IPS-18c (cell line): ENCODE data around the gene MYO1B.

Source experiments
- H3K4me3 ChIP-seq: 2 replicates; pipeline ENCODE4 v1.7.0; 2013; ENCODE audit warnings: low read depth, mild to moderate bottlenecking, low read length, moderate library complexity; ENCODE audit not compliant: insufficient read depth
- H3K9me3 ChIP-seq: one replicate; pipeline ENCODE4 v1.6.1; 2013; ENCODE audit warnings: mild to moderate bottlenecking, low read length, moderate library complexity; ENCODE audit not compliant: control insufficient read depth, insufficient read depth

MYO1B gene

DNA sequence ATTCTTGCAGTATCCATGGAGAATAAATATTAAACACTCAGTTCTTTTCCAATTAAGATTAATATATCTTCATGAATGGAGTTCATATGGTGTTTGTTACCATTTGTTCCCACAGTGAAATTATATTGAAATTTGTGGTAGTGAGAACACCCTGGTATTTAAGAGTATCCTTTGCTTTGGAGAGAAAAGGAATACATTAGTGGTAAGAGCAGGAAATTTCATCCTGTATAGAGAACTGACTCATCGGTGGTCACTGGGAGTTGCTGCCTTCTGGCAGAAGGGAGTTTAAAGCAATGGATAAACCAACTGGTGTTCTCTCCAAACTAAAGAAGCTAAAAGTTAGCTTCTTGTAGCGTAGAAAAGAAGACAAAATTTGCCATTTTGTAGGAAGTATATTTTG, 107.3 kb downstream of the MYO1B start:
- no peaks in the 10 kb centered on the region for H3K9me3 ChIP-seq
- no peak overlapping the region for H3K4me3 ChIP-seq

DNA sequence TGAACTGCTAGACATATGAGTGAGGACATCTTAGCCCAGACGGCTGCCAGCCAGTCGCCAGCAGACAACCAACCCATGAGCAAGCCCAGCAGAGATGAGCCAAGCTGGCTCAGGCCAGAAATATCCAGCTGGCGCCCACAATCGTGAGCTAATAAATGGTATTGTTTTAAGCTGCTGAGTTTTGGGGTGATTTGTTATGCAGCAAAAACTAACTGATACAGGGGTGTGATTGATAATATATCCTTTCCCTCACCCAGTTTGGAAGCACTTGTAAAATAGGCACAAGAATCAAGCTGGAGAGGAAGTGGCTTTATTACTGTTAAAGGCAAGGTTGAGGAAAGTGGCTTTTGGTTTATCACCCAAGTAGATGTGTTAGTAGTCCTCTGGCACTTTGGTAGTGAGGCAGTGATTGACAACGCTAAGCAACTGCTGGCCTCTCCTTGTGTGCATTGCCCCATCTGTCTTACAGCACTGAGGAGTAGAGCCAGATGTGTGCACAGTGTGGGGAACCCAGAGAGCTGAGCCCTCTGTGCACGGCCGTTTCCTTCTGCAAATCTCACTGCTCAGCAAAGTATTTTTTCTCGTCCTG, 110.1 kb downstream of the MYO1B start:
- H3K4me3 ChIP-seq: no peak overlapping the region

DNA sequence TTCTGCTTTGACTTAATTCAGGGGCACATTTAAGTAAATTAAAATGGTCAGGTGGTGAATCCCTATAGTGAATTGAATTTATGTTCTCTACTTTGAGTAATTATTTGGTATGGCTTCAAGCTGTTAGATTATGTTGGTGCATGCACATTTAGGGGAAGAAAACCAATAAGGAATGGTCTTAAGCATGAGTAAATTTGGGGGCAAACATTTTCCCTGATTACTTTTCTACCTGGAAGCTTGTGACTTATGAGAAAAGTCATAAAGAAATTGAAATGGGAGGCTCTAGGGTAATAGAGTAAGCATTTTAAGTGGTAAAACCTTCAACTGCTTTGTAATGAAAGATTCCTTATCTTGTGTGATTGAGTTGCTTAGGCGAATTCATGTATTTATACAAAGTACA, 112.5 kb downstream of the MYO1B start:
- no peaks in the 10 kb centered on the region for H3K9me3 ChIP-seq
- no peak overlapping the region for H3K4me3 ChIP-seq

More for the DNA sequence above, 110.1 kb downstream of the MYO1B start:
- H3K9me3 ChIP-seq: no peaks in the 10 kb centered on the region

DNA sequence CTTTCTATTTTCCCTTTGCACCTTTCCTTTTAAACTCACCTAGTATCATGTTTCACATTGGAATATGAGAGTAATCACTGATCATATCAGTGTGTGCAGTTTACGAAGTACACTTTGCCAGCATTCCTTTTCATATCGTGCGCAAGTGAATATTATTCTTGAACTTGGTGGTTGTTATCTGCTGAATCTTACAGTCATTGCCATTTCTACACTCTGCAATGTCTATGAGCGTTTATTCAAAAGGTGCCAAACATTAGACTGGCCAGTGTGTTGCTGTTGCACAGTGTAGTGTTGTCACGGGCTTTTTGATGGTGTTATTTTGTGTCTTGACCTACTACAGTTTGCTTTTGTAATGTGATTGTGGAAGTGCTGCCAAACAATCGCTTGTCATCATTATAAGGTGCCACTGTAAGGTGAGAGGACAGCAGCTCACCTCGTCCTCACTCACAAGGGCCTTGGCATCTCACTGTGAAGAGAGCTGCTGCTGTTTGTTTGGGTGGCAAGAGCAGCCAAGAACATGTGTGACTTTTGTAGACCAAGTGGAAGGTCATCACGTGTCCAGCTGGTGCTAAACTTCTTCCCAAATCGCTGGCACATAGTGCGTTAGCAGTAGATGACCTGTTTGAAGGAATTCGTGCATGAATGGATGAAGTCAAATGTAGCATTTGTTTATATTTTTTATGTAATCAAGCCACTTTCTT, 113.3 kb downstream of the MYO1B start:
- no peaks in the 10 kb centered on the region for H3K9me3 ChIP-seq
- H3K4me3 ChIP-seq: no peak overlapping the region

DNA sequence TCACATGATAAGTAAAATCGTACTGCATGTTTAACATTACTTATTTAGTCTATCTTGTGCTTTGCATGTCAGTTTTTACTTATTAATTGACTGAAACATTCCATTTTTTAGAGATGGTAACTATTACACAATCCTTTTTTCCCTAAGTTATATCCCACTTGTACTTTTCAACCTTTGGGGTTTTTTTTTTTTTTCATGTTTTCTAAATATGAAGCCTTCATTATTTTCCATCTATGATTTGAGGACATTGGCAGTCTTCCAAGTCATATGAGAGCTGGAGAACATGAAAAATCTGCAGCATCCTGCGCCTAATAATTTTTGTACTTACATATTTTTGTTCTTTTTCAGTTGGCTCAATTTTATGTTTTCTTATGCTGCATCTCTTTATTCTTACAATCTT, 113.9 kb downstream of the MYO1B start:
- Histone ChIP-seq H3K9me3 (no peaks in the 10 kb centered on the region), H3K4me3 (no peak overlapping the region)

DNA sequence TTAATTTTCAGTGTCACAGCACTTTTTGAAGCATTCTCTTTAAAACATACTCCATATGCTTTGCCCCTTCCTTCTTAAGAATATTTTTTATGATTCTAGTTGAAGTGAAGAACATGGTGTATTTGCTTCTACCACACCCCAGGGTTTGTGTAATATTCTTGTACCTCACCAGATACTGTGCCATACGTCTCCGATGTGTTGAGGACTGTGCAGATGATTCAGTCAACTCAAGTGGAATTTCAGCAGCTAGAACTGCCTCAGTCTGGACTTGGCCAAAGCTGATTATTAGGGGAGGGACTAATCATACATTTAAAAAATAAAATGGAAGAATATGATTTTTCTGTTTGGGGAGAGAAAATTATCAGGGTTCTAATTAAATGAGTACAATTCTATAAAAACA, 115.7 kb downstream of the MYO1B start:
- Histone ChIP-seq H3K4me3 (no peak overlapping the region), H3K9me3 (no peaks in the 10 kb centered on the region)

DNA sequence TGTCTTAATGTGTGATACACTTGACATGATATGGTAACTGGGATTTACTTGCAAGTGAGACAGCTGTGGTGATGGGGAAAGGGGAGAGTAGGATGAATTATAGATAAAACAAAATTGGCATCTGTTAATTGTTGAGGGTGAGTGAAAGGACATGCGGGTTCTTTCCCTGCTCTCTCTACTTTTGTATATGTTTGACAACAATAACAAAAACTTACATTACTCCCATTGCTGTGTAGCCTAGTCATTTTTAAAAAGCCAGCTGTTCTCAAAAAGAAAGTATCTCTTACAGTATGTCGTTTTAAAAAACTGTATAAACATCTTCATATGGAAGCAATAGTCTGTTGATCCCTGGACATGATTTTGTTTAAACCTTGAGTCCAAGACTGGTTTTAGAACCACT, 117.6 kb downstream of the MYO1B start:
- H3K4me3 ChIP-seq: no peak overlapping the region
- no peaks in the 10 kb centered on the region for H3K9me3 ChIP-seq

DNA sequence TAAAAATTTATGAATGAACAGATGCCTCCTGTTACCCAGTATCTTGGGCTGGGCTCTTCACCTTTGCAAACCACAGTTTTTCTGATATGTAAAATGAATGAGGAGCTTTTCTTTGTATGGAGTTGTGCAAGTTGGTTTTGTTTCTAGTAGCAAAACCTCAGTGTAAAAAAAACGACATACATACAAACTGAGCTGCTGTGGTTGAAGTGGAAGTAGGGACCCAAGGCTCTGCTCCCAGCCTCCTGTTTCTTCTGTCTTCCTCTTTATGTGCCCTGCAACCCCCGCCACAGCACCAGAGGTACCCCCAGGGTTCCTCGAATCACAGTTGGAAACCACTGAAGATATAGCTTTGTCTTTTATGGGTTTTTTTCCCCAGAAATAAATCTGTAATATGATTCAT, 118.1 kb downstream of the MYO1B start:
- H3K9me3 ChIP-seq: no peaks in the 10 kb centered on the region
- H3K4me3 ChIP-seq: no peak overlapping the region

DNA sequence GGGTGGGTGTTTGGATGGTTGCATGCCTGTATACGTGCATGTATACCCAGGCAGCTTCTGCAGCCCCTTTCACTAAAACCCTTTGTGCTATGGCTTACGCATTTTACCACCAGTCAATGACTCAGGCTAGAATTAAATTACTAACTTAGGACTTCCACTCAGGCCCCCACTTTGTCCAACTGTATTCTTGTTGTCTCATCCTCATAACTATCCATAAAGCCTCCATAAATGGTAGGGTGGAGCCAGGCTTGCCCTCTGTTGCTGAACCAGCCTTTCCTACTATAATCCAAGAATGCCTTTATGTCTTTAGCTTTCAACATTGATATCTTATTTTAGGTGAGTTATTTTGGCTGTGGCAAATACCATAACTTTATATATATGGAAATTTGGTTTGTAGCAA, 119.9 kb downstream of the MYO1B start:
- H3K4me3 ChIP-seq: no peak overlapping the region
- H3K9me3 ChIP-seq: no peaks in the 10 kb centered on the region

DNA sequence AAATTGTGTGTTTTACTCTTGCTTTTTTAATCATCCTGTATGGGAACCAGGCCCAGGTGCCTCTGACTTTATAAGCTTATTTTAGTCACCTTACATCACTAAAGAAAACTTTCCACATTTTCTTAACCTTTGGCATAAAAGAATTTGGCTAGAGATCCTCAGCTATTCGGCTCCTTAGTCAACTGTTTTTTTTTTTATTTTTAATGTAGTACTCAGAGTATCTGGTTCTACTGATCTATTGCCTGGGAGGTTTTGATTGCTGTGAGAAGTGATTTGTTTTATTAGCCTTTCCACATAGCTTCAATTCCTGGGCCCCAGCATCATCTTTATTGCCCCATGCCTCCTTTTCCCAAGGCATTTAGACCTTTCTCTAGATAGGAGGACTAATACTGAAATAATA, 121.0 kb downstream of the MYO1B start:
- Histone ChIP-seq H3K9me3 (no peaks in the 10 kb centered on the region), H3K4me3 (no peak overlapping the region)

DNA sequence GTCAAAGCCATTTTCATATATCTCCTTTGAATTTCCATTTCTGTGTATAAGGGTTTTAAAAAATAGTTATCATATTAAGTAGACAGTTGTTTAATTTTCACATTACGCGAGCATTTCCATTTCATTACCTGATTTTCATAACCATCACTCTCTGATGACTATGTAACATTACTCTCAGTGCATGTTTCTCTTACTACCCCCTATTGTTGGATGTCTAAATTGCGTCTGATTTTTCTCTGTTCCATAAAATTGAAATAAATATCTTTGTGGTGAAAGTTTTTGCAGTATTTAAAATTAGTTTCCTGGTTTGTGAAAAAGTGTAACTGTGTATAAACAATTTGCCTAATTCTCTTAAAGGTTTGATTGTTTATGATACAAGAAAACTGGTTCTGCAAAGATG, 123.8 kb downstream of the MYO1B start:
- Histone ChIP-seq H3K4me3 (no peak overlapping the region), H3K9me3 (no peaks in the 10 kb centered on the region)

DNA sequence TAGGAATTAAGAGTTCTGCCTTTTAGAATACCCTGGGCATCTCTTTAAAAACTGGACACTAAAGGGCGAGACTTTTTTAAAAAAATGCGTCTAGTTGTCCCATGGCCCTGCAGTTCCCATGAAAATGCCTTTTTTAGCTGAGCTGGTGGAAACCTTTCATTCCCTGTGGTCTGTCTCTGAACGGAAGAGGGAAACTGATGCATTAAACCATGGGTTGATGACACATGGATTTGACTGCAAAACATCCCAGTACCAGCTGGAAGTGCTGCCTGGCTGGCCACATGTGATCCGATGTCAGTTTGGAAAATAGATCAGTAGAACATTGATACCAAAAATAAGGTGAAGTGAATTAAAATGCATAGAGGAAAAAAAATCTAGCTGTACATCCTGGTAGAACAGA, 129.2 kb downstream of the MYO1B start:
- no peak overlapping the region for H3K4me3 ChIP-seq
- H3K9me3 ChIP-seq: no peaks in the 10 kb centered on the region

DNA sequence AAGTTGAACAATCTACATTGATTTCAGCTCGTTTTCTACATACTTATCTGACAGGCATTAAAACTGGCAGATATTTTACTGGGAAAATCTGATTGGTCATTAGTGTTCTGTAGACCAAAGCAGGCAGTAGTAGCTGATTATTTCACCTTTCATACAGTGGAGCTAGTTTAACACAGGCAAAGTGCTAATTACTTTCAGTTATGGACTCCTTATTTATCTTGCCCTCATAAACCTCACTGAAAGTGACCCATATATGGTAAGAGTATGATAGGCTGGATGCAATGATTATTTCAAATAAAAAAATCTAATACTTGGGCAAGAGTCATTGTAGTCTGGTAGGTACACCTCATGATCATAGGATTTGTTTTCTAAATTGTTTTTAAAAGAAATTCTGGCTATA, 129.7 kb downstream of the MYO1B start:
- no peaks in the 10 kb centered on the region for H3K9me3 ChIP-seq
- H3K4me3 ChIP-seq: no peak overlapping the region

DNA sequence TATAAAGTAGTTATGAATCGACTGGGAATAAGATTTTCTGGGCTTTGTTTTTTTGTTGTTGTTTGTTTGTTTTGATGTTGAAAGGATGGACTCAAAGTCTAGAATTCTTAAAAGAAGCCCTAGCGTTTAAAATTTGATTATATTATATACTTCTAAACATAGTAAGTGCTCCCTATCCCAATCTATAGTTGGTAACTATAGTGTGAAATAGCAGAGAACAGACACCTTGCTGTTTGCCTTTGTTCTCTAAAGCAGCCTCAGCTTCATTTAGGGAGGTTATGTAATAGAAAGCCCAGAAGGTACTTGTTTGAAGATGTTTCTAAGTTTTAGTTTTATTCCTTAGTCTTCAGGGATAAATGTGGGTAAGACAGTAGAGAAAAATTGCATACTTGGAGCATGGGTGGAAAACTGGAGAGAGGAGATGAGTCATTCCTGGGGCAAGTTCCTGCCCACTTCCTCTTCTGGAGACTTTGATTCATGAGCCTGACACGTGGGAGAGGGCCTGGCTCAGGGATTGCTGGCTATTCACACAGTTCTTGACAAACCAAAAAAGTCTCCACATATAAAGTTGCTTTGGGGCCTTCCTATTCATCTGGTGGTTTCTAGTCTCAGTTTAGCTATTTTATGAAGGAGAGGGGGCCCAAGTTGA, 131.9 kb downstream of the MYO1B start:
- H3K4me3 ChIP-seq: no peak overlapping the region

DNA sequence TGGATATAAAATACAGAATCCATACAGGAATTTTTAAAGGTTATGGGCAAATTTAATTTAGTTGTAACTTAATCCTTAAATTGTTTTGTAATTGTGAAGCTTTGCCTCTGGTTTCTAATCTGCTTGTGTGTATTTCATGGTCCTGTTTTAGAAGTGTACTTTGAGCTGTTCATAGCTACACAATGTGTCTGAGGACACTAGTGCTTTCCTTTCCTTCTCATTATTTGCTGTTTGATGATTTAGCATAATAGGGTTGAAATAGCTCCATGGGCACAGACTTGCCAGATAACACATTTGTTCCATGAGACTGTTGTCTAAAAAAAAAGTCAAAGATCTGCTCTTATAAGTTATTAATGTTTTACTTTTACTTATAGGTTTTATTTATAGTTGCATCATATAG, 134.2 kb downstream of the MYO1B start:
- Histone ChIP-seq H3K9me3 (no peaks in the 10 kb centered on the region), H3K4me3 (no peak overlapping the region)

More for the DNA sequence above, 131.9 kb downstream of the MYO1B start:
- H3K9me3 ChIP-seq: no peaks in the 10 kb centered on the region

DNA sequence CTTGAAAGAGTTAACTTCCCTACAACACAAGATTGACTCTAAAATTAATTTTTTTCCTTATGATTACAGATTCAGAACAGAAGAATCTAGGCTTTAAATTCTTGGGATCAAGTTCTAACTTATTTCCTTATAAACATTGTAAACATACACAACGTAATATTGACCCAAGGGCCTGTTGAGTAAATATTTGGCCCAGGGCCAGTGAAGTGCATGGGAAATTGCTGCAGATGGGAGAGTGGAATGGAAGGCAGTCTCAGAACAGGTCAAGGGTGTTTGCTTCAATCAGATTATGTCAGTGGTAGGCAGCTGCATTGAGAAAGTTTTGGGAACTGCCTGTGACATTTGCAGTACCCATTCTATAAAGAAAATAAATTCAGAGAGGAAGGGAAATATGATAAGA, 137.6 kb downstream of the MYO1B start:
- no peaks in the 10 kb centered on the region for H3K9me3 ChIP-seq
- no peak overlapping the region for H3K4me3 ChIP-seq

DNA sequence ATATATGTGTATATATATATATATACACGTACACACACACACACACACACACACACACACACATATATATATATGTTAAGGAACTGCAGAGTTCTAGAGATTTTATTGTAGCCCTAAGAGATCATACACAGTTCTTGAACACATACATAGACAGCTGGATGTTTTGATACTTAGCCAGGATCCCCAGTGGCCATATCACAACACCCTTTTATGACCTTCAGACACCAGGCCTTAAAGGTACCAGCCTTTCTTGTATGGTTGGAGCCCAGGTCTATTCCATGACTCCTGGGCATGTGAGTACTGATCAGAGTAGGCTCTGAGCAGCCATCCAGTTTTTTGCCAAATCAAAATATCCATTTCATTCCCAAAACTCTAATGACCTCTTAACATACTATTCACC, 138.3 kb downstream of the MYO1B start:
- Histone ChIP-seq H3K4me3 (no peak overlapping the region), H3K9me3 (no peaks in the 10 kb centered on the region)

DNA sequence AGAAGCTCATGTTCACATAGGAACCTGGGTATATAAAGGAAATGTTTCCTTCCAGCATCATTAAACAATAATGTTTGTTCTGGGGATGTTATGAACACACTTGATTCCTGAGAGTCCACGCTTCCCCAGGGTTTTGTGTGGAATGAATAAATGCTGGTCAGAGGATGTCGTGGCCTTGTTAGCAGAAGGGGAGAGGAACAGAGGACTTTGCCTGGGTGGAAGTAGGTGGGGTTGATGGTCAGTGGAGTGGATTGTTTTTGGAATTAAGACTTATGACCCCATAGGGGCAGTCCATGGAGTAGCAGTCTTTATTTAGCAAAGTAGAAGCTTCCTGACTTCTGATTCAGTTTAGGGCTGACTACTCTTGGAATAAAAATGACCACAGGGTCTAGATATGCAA, 139.6 kb downstream of the MYO1B start:
- Histone ChIP-seq H3K4me3 (no peak overlapping the region), H3K9me3 (no peaks in the 10 kb centered on the region)
